ENCODE data around the gene RSPH3.
"Not testable (repeated sequence)": the region's sequence is repeated elsewhere in the genome, so short reads cannot be mapped to it uniquely, and the experiment has no call there.

The RSPH3 gene

DNA sequence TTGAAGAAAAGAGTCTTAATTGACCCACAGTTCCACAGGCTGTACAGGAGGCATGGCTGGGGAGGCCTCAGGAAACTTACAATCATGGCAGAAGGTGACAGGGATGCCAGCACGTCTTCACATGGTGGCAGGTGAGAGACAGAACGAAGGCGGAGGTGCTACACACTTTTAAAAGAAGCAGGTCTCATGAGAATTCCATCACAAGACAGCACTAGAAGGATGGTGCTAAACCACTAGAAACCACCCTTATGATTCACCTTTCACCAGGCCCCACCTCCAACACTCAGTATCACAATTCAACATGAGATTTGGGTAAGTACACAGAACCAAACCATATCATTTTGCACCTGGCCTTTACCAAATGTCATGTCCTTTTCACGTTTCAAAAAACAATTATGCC lies 23.9 kb upstream of the RSPH3 start:
- DNase-seq (ENCODE audit: low spot score): no peak

DNA sequence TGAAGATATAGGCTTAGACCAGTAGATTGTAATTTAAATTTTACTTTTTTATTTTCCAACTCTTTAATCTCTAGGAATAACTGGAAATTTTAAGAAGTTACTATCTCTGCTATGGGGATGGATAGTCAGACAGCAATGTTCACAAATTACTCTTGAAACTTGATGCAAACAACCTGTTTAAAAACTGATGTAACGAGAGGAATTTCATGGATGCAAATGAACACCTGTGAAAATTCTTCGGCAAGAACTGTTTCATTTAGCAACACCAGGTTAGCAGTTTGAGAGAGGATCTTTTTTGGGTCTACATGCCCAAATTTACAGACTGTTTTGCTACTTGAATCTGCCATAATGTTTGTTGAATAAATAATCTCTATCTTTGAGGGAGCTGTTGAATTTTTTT lies 20.0 kb upstream of the RSPH3 start:
- no peak for DNase-seq (ENCODE audit: low spot score)

DNA sequence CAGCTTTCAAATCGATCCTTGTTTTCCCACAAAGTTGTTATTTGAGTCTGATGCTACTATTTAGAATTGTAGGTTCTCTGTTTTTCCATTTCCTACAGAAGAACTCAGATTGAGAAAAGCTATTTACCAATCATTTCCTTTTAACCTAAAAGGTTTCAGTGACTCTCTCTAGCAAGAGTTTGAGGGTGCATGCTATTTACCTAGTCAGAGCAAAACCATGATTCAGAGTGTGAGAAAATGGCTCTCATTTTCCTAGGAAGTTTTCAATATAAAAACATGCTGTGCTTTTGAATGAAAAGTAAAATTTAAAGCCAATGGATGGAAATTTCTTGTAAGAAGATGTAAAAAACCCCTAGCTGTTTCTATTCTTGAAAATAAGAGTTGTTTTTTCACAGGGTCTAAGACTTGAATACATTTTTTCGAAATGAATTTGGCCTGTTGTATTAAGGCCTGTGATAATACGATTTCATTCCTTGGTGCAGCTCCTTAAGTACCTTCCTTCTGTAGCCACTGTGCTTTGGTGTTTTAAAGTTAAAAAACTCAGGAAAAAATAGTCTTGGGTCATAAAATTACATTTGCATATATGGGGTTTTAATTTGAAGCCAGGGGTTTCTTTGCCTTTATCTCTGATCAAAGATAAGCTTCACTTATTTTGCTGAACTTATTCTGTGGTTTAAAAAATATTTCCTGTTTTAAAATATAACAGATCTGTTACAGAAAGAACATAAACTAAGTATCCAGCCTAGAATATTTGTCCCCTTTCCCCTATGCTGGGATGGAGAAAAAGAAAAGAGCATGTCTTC lies 18.0 kb upstream of the RSPH3 start:
- no peak for DNase-seq (ENCODE audit: low spot score)

DNA sequence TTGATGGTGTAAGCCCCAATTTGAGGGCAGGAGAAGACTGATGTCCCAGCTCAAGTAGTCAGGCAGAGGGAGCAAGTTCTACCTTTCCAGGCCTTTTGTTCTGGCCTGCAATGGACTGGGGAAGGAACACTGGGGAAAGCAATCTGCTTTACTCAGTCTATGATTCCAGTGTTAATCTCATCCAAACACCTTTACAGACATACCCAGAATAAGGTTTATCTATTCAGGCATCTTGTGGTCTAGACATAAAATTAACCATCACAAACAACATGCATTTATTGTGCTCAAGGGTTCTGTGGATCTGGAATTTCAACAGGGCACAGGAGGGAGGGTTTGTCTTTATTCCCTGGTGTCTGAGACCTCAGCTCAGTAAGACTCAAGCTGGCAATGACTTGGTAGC lies 14.4 kb upstream of the RSPH3 start:
- no peak for DNase-seq (ENCODE audit: low spot score)

DNA sequence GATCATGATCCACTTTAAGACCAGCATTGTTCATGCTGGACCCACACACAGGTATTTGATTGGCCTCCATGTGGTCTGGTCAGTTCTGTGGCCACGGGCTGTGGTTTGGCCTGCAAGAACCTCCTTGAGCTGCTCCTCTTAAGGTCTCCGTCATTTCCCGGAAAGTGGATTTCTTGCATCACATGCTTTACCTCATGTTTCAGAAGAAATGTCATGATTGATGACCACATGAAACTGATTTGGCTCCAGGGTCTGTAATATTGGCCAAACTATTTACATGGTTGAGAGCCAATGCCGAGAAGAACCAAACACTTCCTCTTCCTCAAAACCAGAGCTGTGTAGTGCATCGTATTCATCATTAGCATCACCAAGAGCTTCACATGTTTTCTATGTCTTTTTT lies 13.2 kb upstream of the RSPH3 start:
- DNase-seq (ENCODE audit: low spot score): no peak

DNA sequence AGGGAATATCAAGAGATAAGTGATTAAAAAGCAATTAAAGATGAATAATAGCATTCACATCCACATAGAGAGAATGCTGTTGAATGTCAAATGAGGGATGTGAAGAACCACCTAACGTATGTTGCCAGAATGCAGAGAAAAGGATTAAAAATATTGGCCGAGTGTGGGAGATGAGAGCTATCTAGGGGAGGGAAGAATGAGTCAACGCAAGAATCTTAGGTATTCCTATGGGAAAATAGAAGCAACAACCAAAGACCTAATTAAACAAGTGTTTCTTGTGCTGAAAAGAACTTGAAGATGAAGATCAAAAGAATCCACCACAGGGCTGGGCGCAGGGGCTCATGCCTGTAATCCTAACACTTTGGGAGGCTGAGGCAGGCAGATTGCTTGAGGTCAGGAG lies 12.2 kb upstream of the RSPH3 start:
- DNase-seq (ENCODE audit: low spot score): no peak

DNA sequence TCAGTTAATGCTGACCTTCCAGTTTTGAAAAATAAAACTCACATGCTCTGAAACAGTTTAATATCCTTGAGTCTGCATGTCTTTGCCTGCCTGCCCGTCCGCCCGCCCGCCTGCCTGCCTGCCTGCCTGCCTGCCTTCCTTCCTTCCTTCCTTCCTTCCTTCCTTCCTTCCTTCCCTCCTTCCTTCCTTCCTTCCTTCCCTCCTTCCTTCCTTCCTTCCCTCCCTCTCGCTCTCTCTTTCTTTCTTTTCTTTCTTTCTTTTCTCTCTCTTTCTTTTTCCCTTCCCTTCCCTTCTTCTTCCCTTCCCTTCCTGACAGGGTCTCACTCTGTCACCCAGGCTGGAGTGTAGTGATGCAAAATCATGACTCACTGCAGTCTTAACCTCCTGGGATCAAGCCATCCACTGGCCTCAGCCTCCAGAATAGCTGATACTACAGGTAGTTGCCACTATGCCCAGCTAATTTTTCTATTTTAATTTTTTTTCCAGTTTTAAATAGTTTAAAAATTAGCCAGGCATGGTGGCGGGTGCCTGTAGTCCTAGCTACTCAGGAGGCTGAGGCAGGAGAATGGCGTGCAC lies 10.1 kb upstream of the RSPH3 start:
- not testable (repeated sequence) for DNase-seq (ENCODE audit: low spot score)

DNA sequence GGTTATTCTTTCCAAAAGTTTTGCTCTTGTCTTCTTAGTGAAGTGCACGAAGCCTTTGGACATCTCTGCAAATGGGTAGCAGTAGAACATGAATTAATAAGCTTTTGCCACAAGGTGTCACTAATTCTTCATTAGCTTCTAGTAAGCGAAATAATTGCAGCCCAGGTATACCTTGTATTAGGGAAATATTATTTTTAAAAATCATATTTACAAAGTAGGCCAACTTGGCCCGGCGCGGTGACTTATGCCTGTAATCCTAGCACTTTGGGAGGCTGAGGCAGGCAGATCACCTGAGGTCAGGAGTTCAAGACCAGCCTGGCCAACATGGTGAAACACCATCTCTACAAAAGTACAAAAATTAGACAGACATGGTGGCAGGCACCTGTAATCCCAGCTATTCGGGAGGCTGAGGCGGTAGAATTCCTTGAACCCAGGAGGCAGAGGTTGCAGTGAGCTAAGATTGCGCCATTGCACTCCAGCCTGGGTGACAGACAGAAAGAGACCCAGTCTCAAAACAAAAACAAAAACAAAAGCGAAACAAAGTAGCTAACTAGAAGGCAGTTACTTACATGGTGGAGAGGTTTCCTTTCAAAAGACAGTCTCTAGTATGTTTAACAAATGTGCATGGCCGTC lies 8.8 kb upstream of the RSPH3 start:
- DNase-seq (ENCODE audit: low spot score): no peak

DNA sequence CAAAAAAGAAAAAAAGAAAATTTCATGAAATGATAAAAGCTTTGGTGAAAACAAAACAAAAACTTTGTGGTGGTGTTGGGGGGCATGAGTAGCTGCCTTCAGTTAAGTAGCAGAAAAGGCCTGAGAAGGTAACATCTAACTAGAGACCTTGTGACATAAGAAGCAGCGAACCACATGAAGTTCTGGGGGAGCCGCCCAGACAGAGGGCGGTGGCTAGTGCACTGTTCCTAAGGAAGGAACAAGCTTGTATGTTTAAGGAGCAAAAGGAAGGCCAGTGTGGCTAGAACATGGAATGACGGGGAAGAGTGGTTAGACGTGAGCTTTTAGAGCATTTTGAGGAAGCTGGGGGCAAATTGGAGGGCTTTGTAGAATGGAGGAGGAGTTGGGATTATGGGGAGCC lies 7.5 kb upstream of the RSPH3 start:
- no peak for DNase-seq (ENCODE audit: low spot score)

DNA sequence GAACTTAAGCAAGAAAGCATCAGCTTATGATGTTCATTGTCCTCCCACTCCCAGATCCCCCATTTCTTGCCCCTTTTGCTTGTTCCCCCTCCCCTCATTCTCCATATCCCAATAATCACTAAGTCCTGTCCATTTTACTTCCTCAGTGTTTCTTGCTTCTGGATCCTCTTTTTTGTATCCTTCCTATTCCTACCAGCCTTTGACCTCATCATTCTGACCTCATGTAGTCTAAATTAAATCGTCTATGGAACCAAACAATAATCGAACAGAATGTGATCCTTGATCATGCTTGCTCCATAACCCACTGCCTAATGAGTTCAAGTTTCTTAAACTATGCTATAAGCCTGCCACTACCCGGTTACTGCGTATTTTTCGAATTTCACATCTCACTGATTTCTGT lies 5.4 kb upstream of the RSPH3 start:
- DNase-seq (ENCODE audit: low spot score): no peak

DNA sequence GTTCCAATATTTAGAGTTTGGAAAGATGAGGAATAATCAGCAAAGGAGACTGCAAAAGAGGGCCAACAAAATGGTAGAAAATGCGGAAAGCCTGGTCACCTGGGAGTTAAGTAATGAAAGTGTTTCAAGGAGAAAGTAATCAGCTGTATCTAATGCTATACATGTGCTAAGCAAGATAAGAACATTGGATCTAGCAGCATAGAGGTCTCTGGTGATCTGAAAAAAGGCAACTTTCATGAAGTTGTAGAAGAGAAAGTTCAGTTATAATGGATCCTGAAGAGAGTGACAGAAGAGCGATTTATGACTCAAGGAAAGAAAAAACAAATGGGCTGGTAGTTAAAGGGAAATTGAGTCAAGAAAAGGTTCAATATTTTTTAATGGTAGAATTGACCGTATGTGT lies 4.6 kb upstream of the RSPH3 start:
- DNase-seq (ENCODE audit: low spot score): no peak

DNA sequence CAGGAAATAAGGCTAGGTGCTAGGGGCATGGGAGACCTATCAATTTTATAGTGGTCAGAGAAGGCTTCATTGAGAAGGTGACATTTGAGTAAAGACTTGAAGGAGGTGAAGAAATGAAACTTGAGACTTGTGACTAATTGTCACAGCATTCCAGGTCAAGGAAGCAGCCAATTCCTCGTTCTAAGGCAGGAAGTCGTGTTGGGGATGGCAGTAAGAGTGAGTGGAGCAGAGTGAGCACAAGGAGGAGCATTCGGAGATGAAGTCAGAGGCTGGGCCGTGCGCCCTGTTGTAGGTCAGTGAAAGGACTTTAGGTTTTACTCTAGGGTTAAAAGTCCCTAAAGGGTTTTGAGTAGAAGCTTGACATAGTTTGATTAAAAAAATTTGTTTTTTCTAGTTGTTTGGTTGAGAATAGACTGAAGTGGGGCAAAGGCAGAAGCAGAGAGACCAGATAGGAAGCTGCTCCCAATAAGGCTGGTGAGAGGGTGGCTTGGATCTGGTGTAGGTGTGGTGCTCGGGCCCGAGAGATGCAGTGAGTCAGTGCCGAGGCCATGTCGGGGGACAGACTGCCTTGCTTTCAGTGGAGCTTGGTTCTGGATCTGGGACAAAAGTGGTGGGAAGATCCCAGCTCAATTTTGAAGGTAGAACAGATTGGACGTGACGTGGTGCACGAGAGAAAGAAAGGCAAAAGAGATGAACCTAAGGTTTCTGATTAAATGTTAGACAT lies 2.6 kb upstream of the RSPH3 start:
- DNase-seq (ENCODE audit: low spot score): no peak

DNA sequence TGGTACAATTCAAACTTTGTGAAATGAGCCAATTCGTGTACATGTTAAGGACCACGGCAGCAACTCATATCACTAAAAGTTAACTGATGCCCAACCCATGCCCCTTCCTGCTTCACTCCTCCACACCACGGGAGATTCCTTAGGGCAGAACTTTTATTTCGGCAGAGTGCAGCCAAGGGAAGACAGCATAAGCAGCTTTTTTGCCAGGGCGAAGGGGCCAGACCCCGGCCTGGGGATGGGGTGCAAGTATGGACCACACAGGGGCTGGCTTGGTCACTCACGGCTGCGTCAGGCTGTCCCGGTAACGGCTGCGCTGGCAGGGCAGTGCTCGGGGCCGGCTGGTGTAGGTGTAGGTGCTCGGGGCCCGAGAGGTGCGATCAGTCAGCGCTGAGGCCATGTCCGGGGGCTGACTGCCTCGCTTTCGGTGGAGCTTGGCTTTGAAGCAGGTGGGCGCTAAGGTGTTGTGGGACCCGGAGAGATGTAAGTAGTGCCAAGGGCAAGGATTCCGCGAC lies 792 bp downstream of the RSPH3 start:
- DNase-seq (ENCODE audit: low spot score): no peak

DNA sequence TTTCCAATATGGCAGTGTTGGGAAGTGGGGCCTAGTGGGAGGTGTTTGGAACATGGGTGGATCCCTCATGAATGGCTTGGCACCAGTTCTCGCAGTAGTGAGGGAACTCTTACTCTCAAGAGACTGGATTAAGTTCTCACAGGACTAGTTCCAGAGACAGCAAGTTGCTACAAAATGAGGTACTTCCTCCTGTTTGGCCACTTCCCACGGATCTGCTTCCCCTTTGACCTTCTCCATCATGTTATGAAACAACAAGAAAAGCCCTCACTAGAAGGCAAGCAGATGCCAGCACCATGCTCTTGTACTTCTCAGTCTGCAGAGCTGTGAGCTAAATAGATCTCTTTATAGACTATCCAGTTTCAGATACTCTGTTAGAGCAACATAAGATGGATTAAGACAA lies 3.1 kb downstream of the RSPH3 start:
- DNase-seq (ENCODE audit: low spot score): no peak

DNA sequence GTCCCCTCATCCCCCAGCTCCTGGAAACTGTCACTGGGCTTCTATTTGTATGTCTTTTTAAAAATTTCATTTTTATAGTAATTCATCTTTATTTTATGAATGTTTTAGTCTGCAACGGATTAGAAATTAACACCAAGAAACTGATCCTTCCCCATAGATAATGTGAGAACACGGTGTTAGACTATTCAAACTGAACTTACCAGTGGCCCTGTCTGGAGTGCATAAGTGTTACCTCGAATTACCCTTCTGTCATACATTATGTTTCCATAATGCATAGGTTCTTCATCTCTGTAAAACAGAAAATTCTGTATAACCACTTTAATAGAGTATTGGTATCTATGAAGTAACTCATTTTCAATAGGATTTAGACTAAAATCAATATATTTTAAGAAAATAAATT lies 6.4 kb downstream of the RSPH3 start:
- DNase-seq (ENCODE audit: low spot score): no peak

DNA sequence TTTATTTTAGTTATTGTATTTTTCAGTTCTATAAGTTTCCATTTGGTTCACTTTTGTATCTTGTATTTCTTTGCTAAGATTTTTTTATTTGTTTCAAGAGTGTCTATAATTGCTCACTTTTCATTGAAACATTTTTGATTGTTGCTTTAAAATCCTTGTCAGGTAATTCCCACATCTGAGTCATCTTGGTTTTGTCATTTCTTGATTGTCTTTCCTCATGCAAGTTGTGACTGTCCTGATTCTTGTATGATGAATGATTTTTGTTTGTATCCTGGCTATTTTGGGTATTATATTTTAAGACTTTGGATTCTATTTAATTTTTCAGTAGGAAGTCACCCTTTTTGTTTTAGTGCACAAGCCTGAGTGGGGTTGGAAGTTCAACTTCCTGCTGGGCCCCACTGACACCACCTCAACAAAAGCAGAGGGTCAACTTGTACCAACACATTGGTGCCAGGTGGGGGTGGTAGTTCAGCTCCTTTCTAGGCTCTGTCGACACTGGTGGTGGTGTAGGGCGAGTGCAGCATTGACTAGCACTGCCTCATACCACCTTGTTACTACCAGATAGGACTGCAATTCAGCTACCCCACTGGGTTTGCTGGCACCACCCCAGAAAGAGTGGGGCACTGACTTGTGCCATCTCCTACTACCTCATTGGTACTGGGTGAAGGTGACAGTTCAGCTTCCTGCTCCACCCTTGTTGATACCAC lies 8.8 kb downstream of the RSPH3 start:
- DNase-seq (ENCODE audit: low spot score): no peak

DNA sequence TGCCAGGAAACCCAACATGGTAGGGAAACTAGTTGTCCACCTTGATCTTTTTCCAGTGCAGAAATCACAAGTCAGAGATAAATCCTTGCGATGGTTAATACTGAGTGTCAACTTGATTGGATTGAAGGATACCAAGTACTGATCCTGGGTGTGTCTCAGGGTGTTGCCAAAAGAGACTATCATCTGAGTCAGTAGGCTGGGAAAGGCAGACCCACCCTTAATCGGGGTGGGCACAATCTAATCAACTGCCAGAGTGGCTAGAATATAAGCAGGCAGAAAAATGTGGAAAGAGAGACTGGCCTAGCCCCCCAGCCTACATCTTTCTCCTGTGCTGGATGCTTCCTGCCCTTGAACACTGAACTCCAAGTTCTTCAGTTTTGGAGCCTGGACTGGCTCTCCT lies 10.3 kb downstream of the RSPH3 start:
- DNase-seq (ENCODE audit: low spot score): not testable (repeated sequence)

DNA sequence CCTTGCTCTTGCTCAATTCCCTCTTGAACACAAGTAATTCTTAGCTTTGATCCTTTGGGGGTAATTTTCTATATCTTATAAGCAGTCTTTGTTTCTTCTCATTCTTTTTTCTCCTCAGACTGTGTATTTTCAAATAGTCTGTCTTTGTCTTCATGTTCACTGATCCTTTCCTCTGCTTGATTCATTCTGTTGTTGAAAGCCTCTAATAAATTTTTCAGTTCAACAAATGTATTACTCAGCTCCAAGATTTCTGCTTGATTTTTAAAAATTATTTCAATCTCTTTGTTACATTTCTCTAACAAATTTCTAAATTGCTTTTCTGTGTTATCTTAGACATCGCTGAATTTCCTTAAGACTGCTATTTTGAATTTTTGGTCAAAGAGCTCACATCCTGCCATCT lies 11.5 kb downstream of the RSPH3 start:
- no peak for DNase-seq (ENCODE audit: low spot score)

DNA sequence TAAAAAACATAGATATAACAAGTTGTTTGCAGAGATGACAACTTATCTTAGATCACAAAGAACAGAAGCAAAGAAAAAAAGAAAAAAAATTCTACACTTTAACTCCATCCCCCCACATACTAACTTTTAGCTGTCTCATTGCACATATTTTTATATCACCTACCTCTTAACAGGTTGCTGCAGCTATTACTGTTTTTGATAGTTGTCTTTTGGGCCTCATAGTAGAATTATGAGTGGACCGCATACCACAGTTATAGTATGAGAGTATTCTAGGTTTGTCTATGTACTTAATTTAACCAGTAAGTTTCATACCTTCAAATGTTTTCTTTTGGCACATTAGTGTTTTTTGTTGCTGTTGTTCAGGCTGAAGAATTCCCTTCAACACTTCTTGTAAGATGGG lies 12.3 kb downstream of the RSPH3 start:
- no peak for DNase-seq (ENCODE audit: low spot score)

DNA sequence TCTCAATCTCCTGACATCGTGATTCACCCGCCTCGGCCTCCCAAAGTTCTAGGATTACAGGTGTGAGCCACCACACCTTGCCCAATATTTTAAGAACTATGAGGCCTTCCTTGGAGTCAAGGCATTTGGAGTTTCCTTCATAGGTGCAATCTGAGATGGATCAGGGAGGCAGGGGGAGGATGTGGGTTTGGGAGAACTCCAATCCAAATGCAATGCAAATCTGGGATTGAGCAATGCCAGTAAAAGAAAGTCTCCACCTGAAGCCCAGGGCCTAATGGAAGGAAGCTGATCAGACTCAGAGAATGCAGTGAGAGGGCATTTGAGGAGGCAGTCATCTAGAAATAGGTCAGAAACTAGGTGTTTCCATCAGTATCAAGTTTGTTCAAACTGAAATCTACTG lies 21.2 kb downstream of the RSPH3 start:
- DNase-seq (ENCODE audit: low spot score): no peak

DNA sequence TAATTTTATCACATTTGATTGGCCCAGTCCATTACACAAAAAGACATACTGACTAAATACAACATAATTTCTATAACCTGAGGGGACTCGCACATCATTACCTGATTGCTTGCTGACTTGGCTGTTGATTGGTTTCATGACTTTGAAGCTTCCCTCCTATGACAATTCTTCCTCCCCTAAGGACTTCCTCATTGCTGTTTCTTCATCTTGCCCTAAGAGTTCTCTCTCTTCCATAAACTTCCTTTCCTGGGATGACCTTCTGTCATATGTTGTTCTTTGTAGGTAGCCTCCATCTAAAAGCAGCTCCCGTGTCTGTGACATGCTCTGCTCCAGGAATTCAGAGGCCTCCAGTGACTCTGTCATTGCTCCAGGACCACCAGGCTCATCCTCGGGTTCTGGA lies 22.6 kb downstream of the RSPH3 start:
- no peak for DNase-seq (ENCODE audit: low spot score)

Data from left forelimb (tissue), 1 donor.